Measurements from ENCODE around the gene PPM1K.
A peak's percentile ranks its signal among the peaks of the same experiment; 100 is the strongest.

The PPM1K gene

DNA sequence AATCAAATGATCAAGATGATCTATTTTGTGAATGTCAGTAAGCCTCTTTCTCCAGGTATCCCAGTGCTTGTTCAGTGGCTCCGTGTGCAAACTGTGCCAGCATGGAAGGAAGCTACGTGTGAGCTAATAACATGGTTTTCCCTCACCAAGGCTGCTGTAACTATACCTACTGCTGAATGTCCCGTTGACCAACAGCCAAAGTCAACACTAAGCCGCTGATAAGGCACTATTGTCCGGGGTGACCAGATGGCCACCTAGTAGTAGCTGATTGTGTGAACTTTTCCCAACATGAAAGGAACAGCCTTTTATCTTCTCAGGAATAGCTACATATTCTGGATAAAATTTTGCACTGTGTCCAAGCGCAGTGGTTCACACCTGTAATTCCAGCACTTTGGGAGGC, 68.0 kb downstream of the PPM1K start:
- no peak for DNase-seq

DNA sequence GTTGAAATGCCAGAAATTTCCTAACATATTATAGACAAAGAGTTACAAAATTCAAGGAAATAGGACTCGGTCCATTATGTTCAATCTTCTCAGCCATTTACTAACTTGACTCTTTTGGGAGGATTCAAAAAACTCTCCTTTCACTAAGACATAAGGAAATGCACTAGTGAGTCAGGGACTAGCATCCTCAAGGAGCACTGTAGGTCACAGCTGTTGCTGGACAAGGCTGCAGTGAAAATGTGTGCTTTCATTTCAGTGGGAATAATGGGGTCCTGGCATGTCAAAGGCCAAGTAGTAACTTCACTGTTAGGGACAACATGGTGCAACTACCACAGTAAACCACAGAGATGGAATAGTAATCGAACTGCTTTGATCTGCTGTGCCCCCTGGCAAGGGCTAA, 69.0 kb downstream of the PPM1K start:
- no peak for DNase-seq

DNA sequence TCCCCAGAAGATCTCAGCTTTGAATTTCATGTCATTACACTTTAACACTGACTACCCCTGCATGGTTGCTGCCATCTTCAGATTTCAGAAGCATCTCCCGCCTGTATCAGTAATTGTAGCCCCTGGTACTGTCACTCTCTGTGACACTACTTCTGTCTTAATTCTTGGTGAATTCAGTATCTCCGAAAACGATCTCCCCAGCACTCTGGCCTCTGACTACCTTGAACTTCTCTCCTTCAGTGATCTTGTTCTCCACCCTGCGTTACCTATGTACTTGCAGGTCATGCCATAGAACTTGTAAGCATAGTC, 72.2 kb downstream of the PPM1K start:
- DNase-seq, result no peak

DNA sequence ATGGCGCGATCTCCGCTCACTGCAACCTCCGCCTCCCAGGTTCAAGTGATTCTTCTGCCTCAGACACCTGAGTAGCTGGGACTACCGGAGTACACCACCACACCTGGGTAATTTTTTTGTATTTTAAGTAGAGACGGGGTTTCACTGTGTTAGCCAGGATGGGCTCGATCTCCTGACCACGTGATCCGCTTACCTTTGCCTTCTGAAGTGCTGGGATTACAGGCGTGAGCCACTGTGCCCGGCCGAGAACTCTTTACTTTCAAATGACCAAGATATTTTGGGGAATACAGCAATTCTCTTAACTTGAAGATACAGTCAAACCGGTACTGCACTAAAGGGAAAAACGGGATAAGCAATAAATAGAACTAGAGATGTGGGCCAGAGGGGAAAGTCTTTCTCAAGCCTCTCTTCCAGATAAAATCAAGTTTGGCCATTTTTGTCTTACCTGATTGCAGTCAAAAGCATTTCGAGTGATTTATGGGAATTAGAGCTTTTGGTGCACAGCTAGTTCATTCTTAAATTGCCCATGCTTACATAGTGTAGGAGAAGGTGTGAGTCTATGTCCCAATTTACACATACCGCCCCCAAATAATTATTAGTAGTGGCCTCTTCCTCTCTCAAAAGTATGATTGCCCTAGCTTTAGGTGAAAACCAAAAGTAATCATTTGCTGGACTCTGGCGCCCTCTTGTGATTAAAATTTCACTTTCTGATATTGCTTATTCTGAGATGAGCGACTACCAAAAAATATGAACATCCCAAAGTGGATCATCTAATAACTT, 72.7 kb downstream of the PPM1K start:
- DNase-seq, result peak; percentile 40 to 57

DNA sequence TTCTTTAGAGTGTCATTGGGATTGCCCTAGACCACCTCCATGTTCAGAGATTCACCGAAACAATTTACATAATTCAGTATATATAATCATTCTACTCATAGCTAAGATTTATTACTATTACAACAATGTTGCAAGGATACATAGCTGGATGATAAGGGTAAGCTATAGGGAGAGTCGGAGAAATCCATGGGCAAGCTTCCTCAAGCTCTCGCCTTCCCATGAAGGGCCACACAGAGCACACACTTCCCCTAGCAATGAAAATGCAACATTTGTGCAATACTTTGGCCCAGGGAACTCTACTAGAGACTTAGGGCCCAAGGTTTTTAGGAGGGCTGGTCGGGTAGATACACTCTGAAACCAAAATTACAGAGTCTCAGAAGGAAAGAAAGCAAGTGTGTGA, 76.2 kb downstream of the PPM1K start:
- no peak for DNase-seq

Data from AML-193 (cell line).